HepG2 (cell line): Measurements from ENCODE around the gene LYRM2. TPM values are rescaled to one million over a fixed set of nuclear protein-coding genes. Genes with fewer than 3 reads are reported as not detected.
A peak's percentile ranks its signal among the peaks of the same experiment; 100 is the strongest.

ENCODE experiments used
- BCL6 ChIP-seq: IDR thresholded peaks from 2 replicates; pipeline ENCODE4 v1.6.1; 2016; ENCODE audit warnings: missing genetic modification reagents, missing compliant biosample characterization
- CEBPB ChIP-seq: IDR thresholded peaks from 2 replicates; pipeline ENCODE4 v1.6.1; 2011; ENCODE audit warnings: low read depth, low read length, improper control_type of control experiment, borderline replicate concordance
- FOXC1 ChIP-seq: sonication (generic); formaldehyde crosslinking; IDR thresholded peaks from 2 replicates; pipeline ENCODE4 v1.8.0; 2022; ENCODE audit warnings: mild to moderate bottlenecking, missing genetic modification reagents, borderline replicate concordance
- HOXA5 ChIP-seq: sonication (generic); formaldehyde crosslinking; IDR thresholded peaks from 2 replicates; pipeline ENCODE4 v1.4.0; 2020; ENCODE audit warnings: missing genetic modification reagents
- KAT7 ChIP-seq: IDR thresholded peaks from 2 replicates; pipeline ENCODE4 v1.6.1; 2018; ENCODE audit warnings: borderline replicate concordance, missing compliant biosample characterization
- PHF5A ChIP-seq: IDR thresholded peaks from one replicate; pipeline ENCODE4 v1.6.1; 2018; ENCODE audit warnings: low read depth, missing genetic modification reagents; ENCODE audit not compliant: unreplicated experiment
- PHF8 ChIP-seq: sonication (generic); formaldehyde crosslinking; IDR thresholded peaks from 2 replicates; pipeline ENCODE4 v1.5.0; 2020; ENCODE audit warnings: missing genetic modification reagents
- RXRA ChIP-seq: sonication (generic); formaldehyde crosslinking; IDR thresholded peaks from 2 replicates; pipeline ENCODE4 v1.5.1; 2020; ENCODE audit warnings: missing genetic modification reagents
- WIZ ChIP-seq: sonication (generic); formaldehyde crosslinking; IDR thresholded peaks from 2 replicates; pipeline ENCODE4 v1.5.1; 2020; ENCODE audit warnings: mild to moderate bottlenecking, missing genetic modification reagents
- ZKSCAN8 ChIP-seq: IDR thresholded peaks from 2 replicates; pipeline ENCODE4 v1.6.1; 2016; ENCODE audit warnings: borderline replicate concordance, missing genetic modification reagents, missing compliant biosample characterization
- ZMYM2 ChIP-seq: sonication (generic); formaldehyde crosslinking; IDR thresholded peaks from 2 replicates; pipeline ENCODE4 v1.8.0; 2022; ENCODE audit warnings: mild to moderate bottlenecking, missing genetic modification reagents
- ZNF136 ChIP-seq: sonication (generic); formaldehyde crosslinking; IDR thresholded peaks from 2 replicates; pipeline ENCODE4 v1.8.1; 2022; ENCODE audit warnings: low read depth, mild to moderate bottlenecking, moderate library complexity, missing genetic modification reagents
- ZNF260 ChIP-seq: sonication (generic); formaldehyde crosslinking; IDR thresholded peaks from 2 replicates; pipeline ENCODE4 v1.4.0; 2020; ENCODE audit warnings: missing genetic modification reagents, low read depth, mild to moderate bottlenecking, borderline replicate concordance
- ZNF609 ChIP-seq: sonication (generic); formaldehyde crosslinking; IDR thresholded peaks from 2 replicates; pipeline ENCODE4 v1.4.0; 2020; ENCODE audit warnings: mild to moderate bottlenecking, missing genetic modification reagents, borderline replicate concordance
- ZNF891 ChIP-seq: sonication (generic); formaldehyde crosslinking; IDR thresholded peaks from 2 replicates; pipeline ENCODE4 v1.5.0; 2020; ENCODE audit warnings: mild to moderate bottlenecking, missing genetic modification reagents
- polyA plus RNA-seq, 8 experiments: library from polyadenylated mRNA; depleted of rRNA in 3 of 8; stranded (reverse) in 7 of 8; unstranded in 1 of 8; fragments of >200 nt; fragmentation: Illumina TruSeq in 4 of 8; extraction: Trizol in 4 of 8; gene quantifications; 2 replicates each; pipeline versions ENCODE4 v1.2.1 to v1.2.3, GENCODE V29; 2011 to 2016; ENCODE audit warnings: low read depth in 4 of 8, missing spikeins in 1 of 8, mixed read lengths in 1 of 8; ENCODE audit not compliant: insufficient read depth in 1 of 8
- total RNA-seq, 5 experiments: library from RNA; depleted of rRNA; stranded (reverse); fragments of >200 nt; fragmentation: Illumina TruSeq; extraction: Trizol; gene quantifications; 2 replicates each; pipeline ENCODE4 v1.2.3, GENCODE V29; 2016; ENCODE audit warnings: low read depth in 1 of 5
- TF ChIP-seq, protein P1 (sequence below): sonication (generic); formaldehyde crosslinking; IDR thresholded peaks from 2 replicates; pipeline ENCODE4 v1.8.1; 2023; ENCODE audit warnings: mild to moderate bottlenecking, inconsistent platforms, moderate library complexity, missing genetic modification reagents, borderline replicate concordance
- TF ChIP-seq, protein P2 (sequence below): sonication (generic); formaldehyde crosslinking; IDR thresholded peaks from 2 replicates; pipeline ENCODE4 v1.9.0; 2021; ENCODE audit warnings: missing genetic modification reagents, mild to moderate bottlenecking, borderline replicate concordance
- TF ChIP-seq, protein P3 (sequence below): sonication (generic); formaldehyde crosslinking; IDR thresholded peaks from 2 replicates; pipeline ENCODE4 v1.5.1; 2020; ENCODE audit warnings: mild to moderate bottlenecking, missing genetic modification reagents, borderline replicate concordance

Gene LYRM2
- total and polyA plus RNA-seq, 2 of the 13 experiments (the other 11 are each of a cell fraction or from before 2014, with no cell fraction given): 17.8 to 32.6 TPM

DNA sequence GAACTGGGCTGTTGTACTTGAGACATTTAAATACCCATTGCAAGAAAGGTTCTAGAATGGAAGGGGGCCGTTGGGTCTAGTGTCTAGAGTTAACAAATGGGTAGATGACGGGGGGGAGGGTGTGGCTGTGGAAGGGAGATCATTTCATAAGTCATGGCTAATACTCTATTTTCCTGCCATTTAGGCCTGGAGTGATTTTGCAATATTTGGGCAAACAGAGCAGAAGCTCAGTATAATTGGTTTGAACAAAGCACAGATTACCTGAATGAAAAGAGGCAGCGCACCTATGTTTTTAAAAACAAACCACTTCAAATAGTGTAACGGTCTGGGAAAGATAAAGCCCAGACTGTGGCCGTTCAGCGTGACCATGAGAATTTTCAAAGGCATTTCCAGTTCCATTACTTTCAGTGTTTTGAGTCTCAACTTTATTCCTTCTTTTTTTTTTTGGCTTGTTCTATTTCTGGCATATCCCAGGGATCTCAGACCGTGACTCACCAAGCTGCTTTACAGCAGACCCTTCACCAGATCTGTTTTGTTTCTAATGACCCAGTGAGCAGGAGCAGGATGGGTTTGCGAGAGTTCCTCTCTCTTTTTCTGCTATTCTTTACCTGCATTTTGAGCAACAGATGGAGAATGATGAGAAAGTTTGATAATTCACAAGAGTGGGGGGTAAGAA is 73.7 kb downstream of the LYRM2 start (continued):
- no peak for TF ChIP-seq HOXA5 (CRISPR knock-in tag)
- TF ChIP-seq, protein P1, sequence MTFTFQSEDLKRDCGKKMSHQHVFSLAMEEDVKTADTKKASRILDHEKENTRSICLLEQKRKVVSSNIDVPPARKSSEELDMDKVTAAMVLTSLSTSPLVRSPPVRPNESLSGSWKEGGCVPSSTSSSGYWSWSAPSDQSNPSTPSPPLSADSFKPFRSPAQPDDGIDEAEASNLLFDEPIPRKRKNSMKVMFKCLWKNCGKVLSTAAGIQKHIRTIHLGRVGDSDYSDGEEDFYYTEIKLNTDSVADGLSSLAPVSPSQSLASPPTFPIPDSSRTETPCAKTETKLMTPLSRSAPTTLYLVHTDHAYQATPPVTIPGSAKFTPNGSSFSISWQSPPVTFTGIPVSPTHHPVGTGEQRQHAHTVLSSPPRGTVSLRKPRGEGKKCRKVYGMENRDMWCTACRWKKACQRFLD (CRISPR knock-in tag): no peak
- TF ChIP-seq KAT7 (CRISPR knock-in tag): no peak
- TF ChIP-seq PHF8 (CRISPR knock-in tag): no peak
- TF ChIP-seq, protein P2, sequence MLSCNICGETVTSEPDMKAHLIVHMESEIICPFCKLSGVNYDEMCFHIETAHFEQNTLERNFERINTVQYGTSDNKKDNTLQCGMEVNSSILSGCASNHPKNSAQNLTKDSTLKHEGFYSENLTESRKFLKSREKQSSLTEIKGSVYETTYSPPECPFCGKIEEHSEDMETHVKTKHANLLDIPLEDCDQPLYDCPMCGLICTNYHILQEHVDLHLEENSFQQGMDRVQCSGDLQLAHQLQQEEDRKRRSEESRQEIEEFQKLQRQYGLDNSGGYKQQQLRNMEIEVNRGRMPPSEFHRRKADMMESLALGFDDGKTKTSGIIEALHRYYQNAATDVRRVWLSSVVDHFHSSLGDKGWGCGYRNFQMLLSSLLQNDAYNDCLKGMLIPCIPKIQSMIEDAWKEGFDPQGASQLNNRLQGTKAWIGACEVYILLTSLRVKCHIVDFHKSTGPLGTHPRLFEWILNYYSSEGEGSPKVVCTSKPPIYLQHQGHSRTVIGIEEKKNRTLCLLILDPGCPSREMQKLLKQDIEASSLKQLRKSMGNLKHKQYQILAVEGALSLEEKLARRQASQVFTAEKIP (CRISPR knock-in tag): no peak
- peak; percentile 49; the same call in 1 of the 2 replicates for TF ChIP-seq CEBPB
- no peak for TF ChIP-seq ZNF260 (CRISPR knock-in tag)
- TF ChIP-seq ZNF136: no peak
- no peak for TF ChIP-seq ZKSCAN8 (CRISPR knock-in tag)
- TF ChIP-seq PHF5A (CRISPR knock-in tag): no peak
- TF ChIP-seq ZNF609 (CRISPR knock-in tag): peak; percentile 61; the same call in 1 of the 2 replicates
- no peak for TF ChIP-seq ZMYM2
- no peak for TF ChIP-seq FOXC1 (CRISPR knock-in tag)
- TF ChIP-seq ZNF891 (CRISPR knock-in tag): no peak
- TF ChIP-seq RXRA (CRISPR knock-in tag): no peak
- TF ChIP-seq, protein P3, sequence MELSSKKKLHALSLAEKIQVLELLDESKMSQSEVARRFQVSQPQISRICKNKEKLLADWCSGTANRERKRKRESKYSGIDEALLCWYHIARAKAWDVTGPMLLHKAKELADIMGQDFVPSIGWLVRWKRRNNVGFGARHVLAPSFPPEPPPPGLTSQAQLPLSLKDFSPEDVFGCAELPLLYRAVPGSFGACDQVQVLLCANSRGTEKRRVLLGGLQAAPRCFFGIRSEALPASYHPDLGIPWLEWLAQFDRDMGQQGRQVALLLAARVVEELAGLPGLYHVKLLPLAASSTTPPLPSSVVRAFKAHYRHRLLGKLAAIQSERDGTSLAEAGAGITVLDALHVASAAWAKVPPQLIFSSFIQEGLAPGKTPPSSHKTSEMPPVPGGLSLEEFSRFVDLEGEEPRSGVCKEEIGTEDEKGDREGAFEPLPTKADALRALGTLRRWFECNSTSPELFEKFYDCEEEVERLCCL: no peak
- TF ChIP-seq WIZ: no peak
- peak; percentile 44 for TF ChIP-seq BCL6 (CRISPR knock-in tag)
